CD1c-positive myeloid dendritic cell (primary cell): Measurements from ENCODE around the gene MATN1.
"Not testable (repeated sequence)": the region's sequence is repeated elsewhere in the genome, so short reads cannot be mapped to it uniquely, and the experiment has no call there.

Source experiments
- DNase-seq: peaks from one replicate; pipeline ENCODE4 v3.0.0-alpha.2; 2016; ENCODE audit errors: extremely low spot score

Gene MATN1

DNA sequence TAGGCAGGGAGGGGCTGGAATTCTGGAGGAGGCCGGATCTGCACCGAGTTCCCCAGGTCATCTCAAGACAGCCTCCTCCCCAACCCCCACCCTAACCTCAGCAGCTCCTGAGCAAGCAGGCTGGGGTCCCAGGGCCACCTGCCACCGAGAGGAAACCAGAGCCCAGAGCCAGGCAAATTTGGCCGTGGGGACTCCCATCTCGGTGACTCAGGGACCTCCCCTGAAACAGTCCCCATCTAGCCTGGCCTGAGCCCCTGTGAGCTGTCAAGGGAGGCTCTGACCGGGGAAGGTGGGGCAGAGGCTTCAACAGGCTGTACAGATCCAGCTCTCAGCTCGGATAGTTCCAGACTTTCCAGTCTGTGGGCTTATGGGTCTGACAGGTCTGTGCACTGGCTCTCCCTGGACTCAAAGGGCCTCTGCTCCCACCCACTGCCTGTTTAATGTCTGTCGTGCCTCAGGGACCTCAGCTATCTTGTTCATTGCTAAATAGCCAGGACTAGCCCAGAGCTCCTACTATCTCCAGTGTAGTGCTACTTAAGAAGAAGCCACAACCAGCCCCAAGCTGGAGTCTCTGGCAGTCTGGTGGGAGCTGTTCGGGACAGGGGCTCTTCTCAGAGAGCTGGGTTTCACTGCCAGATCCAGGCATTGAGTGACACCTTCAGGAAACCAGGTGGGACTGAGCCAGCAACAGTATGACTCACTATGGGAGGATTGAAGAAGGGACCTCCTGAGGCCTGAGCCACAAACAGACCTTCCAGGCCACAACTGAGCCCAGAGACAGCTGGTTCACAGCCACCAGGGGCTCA lies 25.6 kb downstream of the MATN1 start:
- DNase-seq, result no peak

DNA sequence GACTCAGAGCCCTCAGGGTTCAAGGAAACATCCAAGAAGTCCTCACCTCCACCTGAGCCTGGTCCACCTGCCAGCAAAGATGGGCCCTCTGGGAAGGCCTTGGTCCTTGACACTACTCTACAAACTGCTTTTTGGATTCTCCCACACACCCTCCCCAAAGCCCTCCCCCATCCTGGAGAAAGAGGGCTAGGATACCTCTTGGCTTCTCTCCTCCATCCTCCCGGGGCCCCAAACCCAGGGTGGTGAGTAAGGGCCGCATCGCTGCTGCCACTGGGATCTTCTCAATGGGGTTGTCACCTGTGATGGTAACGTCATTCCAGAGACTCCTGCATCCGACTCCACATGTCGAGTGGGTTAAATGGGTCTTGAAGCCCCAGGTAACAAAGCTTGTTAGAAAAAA lies 26.6 kb downstream of the MATN1 start:
- no peak for DNase-seq

DNA sequence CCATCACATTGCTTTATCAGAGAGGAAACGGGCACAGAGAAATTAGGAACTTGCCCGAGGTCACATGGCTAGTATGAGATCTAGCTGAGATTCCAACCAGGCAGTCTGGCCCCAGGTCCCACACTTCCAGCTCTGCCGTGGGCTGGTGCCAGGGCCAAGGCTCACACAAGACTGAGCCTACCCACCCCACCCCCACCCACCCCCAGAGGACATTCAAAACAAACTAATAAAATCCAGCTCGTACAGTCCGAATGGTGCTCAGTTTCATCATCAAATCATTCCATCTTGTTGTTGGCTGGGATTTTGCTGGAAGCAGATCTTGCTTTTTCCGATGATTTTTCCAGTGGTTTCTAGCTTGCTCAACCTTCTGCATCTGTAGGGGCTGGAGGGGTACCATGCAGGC lies 27.9 kb downstream of the MATN1 start:
- no peak for DNase-seq

DNA sequence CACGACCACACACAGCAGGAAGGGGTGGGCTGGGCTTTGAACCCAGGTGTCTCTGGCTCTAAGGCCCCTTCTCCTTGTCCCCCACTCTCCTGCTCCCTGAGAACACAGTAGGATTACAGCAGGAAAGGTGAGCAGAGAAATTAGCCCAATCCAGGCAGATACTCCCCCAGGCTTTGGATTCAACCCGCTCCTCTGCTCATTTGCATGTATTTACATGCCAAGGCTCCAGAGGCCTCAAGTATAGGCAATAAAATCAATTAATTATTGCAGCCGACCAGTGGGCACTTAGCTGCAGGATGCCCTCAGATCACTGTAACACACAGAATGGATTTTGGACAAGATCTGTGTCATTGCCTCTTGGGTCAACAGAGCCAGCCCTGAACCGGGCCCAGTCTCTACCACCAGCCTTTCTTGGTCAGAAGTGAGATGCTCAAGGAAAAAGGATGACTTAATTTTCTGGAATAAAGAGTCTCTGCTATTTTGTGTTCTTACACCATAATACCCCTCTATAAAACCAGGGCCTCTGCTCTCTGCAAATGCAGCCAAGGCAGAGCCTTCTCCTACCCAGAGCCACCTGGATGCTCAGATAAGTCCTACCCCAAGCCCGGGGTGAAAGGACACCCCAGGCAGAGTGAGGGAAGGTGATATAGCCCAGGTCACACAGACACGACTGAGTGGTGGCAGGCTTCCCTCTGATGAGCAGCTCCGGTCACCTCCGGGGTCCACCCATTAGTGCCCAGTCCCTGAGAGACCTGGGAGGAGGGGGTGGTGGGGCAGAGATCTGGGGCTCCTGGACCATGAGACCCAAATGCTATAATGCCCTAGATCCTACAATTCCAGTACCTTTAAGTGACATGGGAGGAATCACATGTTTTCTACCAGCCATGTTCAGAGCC lies 28.9 kb downstream of the MATN1 start:
- no peak for DNase-seq

DNA sequence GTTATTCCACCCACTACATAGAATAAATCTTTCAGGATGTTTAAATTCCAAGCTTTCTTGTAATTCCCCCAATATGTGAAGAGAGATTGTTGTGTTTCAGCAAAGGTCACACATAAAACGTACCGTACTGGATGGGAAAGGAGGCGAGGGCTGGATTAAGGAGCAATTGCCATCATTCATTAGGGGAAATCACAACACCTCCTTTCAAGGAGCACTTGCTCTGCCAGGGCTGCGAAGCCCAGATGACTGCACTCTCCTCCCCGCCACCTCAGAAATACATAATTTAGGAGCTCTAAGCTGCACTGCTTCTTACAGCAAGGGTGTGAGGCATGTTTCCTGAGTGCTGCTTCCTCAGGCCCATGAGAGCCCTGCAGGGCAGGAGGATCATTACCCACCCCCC lies 29.6 kb downstream of the MATN1 start:
- DNase-seq, result no peak

DNA sequence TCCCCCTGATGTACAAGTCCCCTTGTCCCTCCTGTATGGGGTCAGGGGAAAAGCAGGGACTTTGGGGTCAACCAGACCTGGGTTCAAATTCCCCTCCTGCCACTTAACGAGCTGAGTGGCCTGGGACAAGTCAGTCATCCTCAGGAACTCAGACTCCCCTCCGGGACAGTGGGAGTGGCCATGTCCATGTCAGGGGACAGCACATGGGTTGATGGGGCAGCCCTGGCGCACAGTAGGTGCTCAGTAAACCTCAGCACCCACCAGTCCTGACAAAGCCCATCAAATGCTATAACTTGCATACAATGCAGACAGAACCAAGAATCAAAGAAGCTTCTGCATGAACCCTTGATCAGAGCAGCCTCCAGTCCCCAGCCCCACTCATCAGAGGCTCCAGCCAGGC lies 30.0 kb downstream of the MATN1 start:
- DNase-seq, result no peak

DNA sequence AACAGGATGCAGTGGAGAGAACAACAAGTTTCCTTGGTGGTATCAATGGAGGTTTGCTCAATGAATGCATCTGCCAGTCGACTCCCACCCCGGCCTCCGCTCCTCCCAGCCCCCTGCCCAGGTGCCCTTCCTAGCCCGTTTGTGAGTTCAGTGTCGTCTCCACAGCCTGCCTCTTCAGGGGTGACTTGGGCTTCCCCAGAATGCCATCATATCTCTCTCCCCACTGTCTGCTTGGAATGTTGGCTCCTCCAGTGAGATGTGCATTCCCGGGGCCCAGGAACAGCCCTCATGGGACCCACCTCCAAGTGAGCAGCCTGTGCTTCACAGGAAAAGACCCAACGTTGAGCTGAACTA lies 30.5 kb downstream of the MATN1 start:
- DNase-seq, result no peak

DNA sequence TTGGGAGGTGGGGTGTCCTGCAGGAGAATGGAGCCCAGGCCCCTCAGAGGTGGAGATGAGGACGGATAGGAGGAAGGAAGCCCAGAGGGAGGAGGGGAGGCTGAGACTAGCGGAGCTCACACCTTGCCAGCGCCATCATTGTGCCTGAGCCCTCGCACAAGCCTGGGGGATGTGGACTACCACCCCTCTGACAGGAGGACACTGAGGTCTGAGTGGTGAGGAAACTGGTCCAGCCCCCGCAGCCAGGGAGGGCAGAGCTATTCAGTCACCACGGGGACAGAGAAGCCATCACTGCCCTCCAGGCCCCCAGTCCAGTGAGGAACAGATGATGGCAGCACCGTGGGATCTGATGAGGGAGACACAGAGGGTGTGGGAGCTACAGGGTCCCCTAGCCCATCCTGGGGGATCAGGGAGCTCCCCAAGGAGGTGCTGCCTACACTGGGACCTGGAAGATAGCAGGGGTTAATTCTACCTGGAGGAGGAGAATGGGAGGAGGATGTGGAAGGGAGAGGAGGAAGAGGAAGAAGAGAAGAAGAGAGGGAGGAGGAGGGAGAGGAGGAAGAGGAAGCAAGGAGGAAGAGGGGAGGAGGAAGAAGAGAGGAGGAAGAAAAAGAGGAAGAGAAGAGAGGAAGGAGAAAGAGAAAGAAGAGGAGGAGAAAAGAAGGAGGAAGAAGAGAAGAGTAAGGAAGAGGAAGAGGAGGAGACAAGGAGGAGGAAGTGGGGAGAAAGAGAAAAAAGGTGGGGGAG lies 31.0 kb downstream of the MATN1 start:
- no peak for DNase-seq

DNA sequence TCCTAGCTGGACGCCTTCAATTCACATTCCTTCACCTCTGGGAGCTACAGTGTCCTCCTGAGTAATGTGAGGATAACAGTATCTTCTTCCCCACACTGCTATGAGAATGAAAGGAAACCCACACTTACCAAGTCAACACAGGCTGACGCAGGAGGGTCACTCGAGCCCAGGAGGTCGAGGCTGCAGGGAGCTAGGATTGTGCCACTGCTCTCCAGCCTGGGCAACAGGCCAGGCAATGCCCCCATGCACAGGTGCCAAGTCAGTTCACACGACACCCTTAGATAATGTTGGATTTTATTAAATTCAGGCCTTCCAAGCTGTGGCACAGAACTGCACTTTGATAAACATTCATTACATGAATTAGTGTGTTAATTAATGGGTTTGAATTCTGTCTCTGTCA lies 31.9 kb downstream of the MATN1 start:
- no peak for DNase-seq

DNA sequence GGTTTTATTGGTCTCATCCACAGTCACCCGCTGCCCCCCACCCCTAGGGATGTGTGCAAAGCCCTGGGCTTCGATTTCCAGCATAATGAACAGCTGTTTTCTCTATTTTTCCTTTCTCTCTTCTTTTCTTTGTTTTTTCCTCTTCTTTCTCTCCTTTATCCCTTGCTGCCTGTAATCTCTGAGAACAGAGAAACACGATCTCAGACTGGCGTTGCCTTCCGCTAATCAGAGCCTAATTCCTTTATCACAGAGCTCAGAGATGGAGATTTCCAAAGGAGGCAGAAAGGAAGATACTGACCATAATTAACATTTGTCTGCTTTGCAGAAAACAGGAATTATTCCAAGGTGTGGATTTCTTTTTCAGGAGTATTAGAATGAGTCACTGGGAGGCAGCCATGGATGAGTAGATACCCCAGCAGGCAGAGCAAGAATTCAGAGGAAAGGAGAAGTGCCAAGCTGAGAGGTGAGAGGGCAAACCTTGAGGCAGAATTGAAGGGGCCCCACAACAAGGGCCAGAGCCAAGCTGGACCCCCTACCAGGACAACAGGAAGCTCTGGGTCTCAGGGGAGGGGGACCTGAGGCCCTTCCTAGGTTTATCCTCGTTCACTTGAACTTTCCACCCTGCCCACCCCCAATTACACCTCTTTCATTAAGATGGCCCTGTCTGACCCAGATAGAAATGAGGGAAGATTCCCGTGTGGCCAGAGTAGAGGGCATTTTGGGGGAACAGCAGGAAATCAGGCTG lies 33.3 kb downstream of the MATN1 start:
- DNase-seq, result no peak

DNA sequence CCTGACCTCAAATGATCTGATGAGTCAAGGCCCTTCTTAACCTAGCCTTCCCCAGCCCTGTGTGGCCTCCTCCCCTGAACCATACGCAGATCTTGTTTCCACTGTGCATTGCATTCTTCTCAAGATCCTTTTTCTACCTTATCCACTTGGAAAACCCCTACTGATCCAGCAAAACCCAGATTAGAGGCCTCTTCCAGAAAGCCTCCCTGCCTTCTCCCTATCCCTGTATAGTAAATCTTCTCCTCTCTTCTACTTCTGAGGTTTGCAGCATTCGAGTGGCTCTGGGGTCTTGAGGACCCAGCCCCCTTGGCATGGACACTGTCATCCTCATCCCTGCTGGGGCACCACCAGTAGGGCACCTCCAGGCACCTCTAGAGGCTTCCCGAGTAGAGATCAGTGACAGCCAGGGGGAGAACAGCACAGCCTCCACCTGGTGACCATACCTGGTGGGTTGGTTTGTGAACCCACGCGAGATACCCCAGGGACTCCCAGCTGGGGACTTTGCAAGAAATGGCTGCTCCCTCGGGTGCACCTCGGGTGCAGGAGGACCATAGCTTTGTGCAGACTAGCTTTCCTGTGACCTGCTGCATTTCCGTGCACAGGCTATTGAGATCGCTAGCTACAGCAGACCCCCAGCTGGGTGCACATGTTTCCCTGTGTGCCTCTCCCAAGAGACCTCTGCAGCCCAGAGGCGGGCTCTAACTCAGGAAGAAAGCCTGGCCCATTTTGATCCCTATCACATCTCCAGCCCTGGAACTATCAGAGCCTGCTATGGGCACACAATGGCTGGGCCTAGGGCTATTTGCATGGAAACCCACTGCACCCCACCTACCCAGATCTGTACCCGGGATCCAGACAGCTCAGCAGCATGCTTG lies 34.2 kb downstream of the MATN1 start:
- no peak for DNase-seq

DNA sequence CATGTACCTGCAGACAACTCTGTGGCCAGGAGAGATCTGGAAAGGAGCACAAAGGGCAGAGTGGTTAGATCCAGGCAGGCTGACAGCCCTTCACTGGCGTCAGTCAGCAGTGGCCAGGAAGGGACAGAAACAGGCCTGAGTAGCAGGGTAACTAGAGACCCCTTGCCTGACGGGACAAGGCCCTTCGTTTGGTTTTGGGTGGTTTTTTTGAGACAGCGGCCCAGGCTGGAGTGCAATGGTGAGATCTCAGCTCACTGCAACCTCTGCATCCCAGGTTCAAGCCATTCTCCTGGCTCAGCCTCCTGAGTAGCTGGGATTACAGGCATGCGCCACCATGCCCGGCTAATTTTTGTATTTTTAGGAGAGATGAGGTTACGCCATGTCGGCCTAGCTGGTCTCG lies 34.9 kb downstream of the MATN1 start:
- not testable (repeated sequence) for DNase-seq

DNA sequence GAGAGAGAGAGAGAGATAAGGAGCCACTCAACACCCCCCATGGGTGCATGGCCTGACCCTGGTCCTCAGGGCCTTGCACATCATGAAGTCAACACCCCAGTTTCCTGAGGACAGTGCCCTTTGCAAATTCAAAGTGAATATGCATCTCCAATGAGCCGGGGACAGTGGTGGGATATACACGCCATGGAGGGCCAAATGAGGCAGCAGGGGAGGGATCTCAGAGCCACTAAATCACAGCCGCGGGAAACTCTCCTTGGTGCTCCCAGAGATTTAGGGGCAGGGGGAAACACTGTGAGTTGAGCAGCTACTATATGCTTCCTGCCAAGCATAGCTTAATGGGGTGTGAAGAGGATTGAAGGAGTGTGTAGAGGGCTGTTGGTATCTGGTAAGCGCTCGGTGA lies 35.5 kb downstream of the MATN1 start:
- DNase-seq, result no peak

DNA sequence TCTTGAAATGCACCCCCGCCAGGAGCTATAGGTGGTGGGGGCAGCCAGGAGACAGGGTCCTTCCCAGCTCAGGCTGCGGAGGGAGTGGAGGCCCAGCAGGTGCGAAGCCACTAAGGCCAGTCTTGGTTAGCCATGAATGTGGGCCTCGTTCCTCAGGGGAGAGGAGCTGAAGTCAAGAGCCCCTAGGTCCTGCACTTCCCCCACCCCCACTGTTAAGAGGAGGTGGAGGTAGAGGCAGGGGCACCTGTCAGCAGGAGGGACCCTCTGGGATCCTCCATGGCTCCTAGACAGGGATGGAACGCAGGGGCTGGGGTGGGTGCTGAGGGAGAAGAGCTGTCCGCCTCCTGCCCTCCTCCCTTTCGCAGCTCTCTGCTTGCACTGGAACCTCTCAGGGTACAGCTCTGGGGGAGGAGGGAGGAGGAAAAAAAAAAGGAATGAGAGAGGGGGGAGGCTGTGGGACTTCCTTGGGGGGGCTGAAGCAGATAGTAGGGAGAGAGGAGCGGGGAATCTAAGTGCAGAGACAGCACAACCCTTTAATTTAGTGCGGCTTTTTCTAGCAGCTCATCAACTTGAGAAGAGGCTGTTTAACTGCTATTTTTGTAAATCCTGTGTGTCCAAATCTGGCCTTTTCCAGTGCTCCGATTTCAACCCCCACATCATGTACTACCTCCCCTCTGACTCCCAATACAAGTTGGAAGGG lies 37.0 kb downstream of the MATN1 start:
- DNase-seq, result no peak

DNA sequence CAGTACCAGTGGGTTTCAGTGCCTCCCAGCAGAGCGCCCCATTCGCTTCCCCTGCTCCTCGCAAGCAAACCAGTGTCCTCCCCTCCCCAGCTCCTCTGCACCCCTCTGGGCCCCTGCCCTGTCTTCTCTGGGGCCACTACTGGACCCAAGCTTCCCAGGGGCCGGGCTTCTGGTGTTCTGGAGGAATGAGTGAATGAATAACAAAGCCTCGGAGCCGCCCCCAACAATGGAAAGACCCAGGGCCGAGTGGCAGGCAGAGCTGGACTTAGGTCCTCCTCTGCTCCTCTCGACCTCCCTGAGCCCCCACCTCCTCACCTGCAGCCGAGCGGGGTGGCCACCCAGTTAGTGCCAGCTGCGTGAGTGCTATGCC lies 37.6 kb downstream of the MATN1 start:
- no peak for DNase-seq

DNA sequence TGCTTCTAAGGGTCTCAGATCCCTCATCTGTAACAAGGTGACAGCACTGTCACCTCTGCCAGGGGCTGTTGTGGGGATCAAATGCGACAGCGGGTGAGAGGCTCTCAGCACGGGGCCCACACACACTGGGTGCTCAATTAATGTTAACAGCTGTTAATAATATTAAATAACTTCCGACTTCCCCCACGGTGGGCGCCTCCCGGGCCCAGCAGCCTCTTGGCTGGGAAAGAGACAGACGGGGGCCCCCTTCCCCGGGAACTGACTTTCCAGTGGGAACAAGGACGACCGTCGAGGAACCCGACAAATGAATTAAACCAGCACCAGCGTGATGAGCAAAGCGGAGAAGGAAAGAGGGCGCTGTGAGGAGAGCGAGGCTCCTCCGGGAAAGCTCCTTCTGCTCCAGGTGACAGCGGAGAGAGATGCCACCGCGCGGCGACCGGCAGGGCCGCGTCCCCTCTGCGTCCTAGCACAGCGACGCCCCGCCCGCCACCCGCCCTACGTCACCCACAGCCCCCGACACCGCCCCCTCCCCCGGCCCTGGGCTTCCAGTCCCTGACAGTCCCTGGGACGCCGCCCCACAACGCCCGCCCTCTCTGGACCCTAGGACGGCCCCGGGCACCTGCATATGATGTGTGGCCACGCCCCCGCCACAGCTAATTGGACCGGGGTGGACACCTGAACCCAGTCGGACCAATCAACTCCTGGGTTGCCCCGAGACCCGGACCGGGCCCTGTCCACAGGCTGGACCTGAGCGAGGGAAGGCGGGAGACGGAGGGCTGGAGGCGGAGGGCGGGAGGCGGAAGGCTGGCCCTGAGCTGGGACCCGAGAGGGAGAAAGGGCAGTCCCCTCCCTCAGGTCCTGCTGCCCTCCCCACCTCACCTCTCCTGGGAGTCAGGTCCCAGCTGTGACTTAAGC lies 38.2 kb downstream of the MATN1 start:
- DNase-seq, result no peak

DNA sequence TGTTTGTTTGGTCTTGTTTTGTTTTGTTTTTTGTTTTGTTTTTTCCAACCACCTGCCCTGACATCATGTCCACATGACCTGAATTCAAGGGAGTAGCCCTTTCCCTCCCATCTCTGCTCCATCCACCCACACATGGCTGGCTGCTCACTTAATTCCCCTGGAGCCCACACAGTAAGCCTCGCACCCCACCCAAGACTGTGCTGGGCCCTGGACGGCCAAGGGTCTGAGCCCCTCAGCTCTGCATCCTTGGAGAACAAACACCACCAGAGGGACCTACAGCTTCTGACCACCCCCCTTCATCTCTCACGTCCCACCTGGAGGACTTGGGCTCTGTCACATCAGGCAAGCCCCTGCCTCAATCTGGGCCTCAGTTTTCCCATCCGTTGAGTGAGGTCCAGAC lies 39.1 kb downstream of the MATN1 start:
- no peak for DNase-seq

DNA sequence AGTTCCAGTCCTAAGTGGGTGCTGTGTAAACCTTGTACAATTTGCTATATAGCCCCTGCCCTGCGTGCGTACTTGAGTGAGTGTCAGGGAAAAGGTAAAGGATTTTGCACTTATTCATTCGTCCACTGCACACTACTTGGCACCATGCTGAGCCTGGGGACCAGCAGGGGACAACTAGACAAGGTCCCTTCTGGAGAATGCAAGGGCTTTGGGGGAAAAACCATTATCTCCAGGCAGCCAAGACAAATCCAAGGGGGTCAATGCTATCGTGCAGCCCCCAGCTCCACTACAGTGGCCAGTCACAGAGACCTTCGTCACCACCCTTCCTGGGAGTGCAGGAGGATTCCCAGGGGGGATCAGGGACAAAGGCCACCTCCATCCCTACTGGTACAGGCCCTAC lies 39.7 kb downstream of the MATN1 start:
- no peak for DNase-seq
